GM21390 (cell line): ENCODE results near the gene ZNF595.
"Not testable (repeated sequence)": the region's sequence is repeated elsewhere in the genome, so short reads cannot be mapped to it uniquely, and the experiment has no call there.

Source experiments
- ATAC-seq: cut with Tn5 transposase; IDR thresholded peaks from one replicate; pipeline ENCODE4 v1.9.1; 2021; ENCODE audit not compliant: unreplicated experiment

The ZNF595 gene

DNA sequence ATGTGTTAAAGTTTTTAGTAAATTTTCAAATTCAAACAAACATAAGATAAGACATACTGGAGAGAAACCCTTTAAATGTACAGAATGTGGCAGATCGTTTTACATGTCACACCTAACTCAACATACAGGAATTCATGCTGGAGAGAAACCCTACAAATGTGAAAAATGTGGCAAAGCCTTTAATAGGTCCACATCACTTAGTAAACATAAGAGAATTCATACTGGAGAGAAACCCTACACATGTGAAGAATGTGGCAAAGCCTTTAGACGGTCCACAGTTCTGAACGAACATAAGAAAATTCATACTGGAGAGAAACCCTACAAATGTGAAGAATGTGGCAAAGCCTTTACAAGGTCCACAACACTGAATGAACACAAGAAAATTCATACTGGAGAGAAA, 32.8 kb downstream of the ZNF595 start:
- no peak for ATAC-seq

DNA sequence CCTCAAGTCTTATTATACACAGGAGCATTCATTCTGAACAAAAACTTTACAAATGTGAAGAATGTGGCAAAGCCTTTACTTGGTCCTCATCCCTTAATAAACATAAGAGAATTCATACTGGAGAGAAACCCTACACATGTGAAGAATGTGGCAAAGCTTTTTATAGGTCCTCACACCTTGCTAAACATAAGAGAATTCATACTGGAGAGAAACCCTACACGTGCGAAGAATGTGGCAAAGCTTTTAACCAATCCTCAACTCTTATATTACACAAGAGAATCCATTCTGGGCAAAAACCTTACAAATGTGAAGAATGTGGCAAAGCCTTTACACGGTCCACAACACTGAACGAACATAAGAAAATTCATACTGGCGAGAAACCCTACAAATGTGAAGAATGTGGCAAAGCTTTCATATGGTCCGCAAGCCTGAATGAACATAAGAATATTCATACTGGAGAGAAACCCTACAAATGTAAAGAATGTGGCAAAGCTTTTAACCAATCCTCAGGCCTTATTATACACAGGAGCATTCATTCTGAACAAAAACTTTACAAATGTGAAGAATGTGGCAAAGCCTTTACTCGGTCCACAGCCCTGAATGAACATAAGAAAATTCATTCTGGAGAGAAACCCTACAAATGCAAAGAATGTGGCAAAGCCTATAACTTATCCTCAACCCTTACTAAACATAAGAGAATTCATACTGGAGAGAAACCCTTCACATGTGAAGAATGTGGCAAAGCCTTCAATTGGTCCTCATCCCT, 33.6 kb downstream of the ZNF595 start:
- not testable (repeated sequence) for ATAC-seq

DNA sequence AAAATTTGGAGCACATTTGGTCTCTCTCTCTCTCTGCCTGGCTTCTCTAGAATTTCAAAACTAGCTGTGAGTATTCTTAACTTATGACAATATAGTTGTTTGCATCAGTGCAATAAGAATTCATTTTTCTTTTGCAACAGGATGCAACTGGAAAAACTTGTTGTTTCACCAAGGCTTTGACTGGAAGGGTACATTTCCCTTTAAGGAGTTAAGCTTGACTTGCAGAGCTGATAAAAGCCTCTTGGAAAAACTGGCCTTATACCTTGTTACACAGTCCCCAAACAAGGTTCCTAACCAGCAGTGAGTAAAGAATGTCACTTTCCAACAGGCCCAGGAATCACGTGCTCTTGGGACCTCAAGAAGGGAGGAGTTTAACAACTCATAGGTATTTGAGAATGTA, 45.3 kb downstream of the ZNF595 start:
- ATAC-seq, result no peak

DNA sequence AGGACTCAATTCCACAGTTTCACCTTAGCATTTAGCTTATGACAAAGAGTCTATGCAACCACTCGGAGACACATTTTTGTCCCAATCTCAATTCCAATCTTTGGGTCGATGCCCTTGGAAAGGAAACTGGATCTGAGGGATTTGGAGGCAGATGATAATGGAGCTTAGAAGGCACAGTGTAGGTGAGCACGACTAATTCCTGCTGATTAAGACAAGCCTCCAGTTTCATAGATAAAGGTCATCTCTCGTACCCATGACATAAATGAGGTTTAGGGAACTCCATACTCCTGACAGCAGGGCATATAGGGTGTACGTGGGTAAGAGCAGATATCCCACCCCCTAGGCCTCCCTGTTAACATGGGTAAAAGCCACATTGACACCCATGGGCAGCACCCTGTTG, 46.7 kb downstream of the ZNF595 start:
- no peak for ATAC-seq

DNA sequence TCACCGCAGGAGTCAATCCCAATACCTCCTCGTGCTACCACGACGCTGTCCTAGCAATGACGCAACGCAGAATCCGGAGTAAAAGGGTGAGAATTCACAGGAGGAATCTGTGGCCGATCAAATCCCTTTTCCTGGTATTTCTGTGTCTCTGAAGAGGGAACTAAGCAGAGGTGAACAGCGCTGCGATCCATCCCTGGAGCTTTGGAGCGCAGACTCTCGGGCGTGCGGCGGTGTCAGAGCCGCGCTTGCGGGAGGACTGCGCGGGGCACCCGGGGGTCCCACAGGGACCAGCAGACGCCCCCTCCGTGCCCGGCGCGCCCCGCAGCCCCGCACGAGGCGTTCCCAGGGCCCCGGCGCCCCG, 53.9 kb downstream of the ZNF595 start:
- no peak for ATAC-seq

DNA sequence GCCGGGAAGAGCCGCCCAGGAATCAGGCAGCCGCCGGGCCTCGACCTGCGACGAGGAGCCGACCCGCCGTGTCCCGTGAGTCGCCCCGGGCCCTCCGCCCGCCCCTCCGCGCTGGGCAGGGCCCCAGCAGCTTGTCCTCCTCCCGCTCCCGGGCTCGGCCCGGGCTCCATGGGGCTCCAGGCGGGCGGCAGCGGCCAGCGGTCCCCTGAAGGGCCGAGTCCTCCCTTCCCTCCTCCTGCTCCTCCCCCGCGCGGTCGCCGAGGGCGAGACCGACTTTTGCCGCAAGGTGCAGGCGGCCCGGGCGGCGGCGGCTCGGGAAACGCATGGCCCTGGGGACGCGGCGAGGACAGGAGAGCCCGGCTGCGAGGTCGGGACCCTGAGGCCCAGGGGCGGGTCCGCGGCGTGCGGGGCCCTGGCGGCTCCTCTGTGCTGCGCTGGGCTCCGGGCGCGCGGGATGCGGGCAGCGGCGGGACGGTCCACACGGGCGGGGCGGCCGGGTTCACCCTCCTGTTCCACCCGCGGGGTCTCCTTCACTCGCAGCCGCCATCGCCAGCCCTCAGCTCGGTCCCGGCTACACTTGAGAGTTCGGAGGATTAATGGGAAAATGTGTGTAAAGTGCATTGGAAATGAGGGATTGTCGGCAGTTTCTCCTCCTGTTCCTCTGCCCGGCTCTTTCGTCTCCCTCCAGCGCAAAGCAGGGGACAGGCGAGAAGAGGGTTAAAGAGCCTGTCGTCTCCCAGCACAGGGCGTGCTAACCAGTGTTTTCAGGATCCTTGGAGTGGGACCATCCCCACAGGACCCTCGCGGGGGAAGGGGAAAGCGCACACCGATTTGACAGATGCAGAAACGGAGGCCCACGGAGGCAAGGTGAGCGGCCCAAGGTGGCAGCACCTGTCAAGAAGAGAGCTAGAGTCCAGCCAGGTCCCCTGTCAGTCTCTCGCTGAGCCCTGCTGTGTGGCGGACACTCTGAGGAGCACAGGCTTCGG, 54.6 kb downstream of the ZNF595 start:
- ATAC-seq, result no peak

DNA sequence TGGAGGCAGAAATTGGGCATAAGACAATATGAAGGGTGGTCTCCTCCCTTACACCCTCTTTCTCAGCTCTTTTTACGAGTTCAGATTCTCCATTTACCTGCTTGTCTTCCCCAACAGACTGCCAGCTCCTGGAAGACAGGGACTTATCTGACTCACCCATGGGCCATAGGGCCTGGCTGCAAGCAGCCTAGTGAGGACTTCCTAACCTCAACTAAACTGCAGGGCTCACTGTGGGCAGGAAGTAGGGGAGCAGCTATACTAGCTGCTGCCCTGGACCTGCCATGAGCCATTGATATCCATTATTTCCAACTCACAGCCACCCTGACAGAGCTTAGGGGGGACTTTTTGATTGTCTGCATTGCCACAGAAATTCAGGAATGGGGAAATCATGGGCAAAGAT, 59.6 kb downstream of the ZNF595 start:
- no peak for ATAC-seq

DNA sequence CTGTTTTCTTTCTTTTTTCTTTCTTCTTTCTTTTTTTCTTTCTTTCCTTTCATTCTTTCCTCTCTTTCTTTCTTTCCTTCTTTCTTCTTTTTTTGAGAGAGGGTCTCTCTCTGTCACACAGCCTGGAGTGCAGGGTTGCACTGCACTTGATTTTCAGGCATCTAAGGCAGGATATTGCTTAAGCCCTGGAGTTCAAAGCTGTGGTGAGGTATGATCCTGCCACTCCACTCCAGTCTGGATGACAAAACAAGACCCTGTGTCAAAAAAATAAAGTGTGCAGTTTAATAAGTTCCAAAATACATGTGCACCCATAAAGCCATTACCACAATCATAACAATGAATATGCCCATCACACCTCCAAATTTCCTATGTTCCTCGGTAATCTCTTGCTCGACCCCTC, 60.6 kb downstream of the ZNF595 start:
- ATAC-seq, result no peak

DNA sequence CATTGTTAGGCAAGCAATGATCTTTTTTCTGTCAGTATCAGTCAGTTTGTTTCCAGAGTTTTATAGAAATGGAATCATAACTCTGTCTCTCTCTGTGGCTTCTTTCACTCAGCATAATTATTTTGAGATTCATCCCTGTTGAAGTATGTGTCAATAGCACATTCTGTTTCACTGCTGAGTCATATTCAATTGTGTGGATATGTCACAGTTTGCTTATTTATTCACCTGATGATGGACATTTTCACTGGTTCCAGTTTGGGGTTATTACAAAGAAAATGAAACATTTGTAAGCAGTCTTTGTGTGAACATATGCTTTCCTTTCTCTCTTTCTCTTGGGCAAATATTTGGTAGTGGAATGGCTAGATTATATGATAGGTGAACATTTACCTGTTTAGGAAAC, 61.0 kb downstream of the ZNF595 start:
- no peak for ATAC-seq

DNA sequence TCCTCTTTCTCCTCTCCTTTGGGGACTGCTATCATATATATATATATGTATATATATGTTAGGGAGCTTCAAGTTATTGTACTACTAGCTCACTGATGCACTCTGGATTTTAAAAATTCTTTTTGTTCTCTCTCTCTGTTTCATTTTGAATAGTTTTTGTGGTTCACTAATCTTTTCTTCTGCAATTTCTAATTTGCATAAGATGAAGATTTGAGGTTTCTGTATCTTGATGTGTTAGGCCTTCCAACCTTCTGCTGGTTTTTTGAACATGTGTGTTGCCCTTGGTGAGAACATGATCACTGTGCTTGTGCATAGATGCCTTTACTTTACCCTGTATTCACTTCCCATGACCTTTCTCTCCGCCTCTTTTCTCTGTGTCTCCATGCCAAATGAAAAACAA, 63.4 kb downstream of the ZNF595 start:
- no peak for ATAC-seq

DNA sequence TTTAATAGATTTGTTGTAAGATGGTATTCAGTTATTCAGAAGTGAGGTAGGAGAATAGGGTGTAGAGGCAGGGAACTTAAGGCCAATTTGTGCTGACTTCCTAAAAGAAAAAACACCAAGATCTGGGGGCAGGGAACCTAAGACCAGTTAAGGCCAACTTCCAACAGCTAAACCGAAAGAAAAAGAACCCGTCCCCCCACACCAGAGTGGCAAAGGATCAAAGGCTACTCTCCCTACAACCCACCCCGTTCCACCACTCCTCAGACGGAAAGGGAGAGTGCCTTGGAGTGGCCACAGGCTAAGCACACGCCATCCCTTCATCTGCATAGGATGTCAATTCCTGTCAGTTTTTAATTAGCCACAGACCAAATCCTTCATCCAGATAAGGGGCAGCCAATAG, 67.5 kb downstream of the ZNF595 start:
- ATAC-seq, result no peak

DNA sequence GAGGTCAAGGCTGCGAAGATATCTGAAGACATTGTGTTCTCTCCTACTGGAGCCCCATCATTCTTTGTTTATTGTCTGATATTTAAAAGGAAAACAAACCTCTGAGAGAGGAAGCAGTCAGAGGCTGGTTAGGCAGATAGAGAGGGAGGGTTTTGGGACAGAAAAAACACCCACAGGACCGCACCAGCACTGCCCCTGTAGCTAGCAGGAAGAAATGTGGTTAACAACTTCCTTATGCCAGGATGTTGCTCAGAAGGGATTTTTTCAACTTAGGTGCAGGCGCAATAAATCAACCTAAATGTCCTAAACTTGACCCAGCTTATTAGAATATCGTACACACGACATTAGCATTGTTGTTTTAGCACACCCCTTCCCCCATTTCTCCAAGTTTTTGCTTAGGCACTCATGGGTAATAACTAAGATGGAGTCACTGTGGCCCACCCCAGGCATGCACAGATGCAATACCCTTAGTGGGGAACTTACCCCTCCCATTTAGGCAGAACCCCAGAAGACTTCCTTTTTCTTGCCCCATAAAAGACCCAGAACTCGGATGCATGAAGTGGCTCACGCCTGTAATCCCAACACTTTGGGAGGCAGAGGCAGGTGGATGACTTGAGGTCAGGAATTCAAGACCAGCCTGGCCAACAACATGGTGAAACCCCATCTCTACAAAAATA, 68.4 kb downstream of the ZNF595 start:
- no peak for ATAC-seq

DNA sequence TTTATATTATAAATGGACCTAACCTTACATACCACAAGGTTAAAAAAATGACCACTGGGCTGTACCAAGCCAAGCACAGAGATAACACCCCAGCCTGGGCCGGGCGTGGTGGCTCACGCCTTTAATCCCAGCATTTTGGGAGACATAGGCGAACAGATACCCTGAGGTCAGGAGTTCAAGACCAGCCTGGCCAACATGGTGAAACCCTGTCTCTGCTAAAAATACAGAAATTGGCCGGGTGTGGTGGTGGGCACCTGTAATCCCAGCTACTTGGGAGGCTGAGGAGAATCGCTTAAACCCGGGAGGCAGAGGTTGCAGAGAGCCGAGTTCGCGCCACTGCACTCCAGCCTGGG, 70.8 kb downstream of the ZNF595 start:
- not testable (repeated sequence) for ATAC-seq

DNA sequence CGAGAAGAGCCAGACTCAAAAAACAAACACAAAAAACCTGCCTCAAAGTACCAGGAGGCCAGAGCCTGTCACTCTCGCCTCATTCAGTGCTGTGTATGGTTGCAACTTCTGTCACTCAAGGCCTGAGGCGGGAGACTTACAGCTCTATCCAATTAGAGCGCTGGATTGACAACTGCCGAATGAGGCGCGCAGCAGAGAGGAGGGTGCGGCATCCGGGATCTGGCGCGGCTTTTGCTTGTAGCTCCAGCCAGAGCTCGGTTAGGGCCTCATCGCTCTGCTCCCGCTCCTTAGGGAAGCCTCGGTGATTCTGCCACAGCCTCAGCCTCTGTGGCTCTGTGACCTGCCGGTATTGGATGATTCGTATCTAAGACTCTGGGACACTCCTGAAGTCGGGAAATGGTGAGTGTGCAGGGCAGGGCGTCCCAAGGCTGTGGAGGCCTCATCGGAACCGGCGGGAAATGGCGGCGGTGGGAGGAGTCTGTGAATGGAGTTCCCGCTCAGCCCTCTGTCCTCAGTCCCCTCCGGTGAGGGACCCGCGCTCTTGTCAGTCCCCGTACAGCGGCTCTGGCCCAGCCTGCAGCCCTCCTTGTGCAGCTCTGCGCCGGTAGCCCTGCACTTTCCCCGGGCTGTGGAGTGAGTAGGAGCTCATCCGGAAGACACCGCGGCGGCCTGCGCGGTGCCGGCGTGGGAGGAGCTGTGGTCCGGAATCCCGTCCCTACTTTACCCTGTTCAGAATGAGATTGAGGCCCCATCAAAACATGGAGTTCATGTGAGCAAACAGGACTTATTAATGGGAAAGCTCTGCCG, 71.4 kb downstream of the ZNF595 start, which contains the start of gene ZNF718:
ZNF718 (plus strand) TSS at position 227 of the 807 bp plus-strand sequence; CDS start at position 397, 170 bp downstream.
- ATAC-seq, result peak; percentile 97

DNA sequence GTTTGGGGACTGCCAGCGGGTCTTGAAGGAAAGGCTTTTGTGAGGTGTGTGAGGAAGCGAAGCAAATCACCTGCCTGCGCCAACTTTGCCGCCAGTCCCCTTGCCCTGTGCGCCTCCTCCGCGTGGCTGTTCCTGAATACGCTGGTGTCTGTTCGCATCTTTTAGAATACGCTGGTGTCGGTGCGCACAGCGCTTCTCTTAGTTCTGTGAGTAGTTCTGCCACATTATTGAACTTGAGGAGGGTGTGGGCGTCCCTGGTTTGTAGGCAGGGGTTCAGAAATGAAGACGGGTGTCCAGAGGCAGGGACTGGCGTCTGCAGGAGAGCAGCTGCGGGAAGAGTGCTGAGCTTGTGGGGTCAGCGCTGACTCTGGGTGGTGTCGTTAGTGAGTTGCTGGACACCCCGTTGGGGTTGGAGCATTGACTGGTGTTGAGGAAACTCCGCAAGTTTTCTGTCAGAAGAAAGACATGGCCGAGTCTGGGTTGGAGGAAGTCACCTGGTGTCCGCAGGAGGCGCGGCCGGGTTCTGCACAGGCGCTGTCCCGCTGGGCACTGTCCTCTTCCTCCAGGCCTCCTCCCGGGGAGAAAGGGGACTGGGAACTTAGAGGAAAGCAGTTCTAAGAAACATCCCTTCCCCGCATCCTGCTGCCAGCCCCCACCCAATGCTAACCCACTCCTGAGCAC, 72.1 kb downstream of the ZNF595 start:
- peak; percentile 12 for ATAC-seq

DNA sequence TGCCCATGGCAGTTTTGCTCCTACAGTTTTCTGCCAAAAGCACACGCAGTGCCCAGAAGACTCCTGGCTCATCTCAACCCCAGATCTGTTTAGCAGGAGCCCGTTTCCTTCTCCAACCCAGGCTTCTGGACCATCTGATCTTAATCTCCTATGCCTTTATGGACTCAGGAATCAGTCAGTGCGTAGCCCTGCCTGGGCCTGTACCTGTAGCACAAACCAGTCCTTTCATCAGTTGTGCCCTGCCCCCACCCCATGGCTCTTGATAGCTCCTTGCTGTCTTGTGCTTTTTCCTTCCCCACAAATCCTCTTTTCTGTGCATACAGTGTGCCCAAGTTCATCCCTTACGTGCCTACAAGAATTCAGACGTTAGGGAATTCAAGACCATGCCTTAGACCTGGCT, 72.7 kb downstream of the ZNF595 start:
- ATAC-seq, result no peak

DNA sequence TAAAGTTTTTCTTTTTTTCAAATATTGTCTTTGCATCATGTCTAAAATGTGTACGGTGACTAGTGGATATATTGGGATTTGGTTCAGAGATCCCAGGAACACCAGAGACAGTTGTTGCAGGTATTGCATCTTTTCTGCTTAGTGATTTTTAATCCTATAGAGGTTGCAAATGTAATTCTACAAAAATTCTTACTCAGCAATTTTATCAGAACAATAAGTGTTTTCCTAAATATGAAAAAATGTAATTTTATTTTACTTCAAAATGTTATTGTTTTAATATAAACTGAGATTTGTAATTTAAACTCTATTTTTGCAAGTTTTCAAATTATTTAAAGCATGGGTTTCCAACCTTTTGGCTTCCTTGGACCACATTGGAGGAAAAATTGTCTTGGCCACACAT, 79.4 kb downstream of the ZNF595 start:
- no peak for ATAC-seq
